A549 (cell line): ENCODE results near the gene FAAP100.

ENCODE experiments used
- CTCF ChIP-seq: fragments of >200 bp; sonication (Bioruptor Twin); formaldehyde crosslinking; IDR thresholded peaks from 3 replicates; pipeline ENCODE4 v1.5.1; 2016
- RCOR1 ChIP-seq: fragments of 150-350 bp; IDR thresholded peaks from 2 replicates; pipeline ENCODE4 v1.6.1; 2014; ENCODE audit warnings: antibody characterized with exemption, low read length, low read depth

- no peak for TF ChIP-seq RCOR1
- TF ChIP-seq CTCF, result no peak
Measured at GRCh38 chr17:81491761-81492160, 60.4 kb downstream of the FAAP100 start.
